GM19193 (cell line): ENCODE data around the gene S100A9.

Experiments
- POLR2A ChIP-seq: IDR thresholded peaks from 4 replicates; pipeline ENCODE4 v1.6.1; 2011; ENCODE audit not compliant: insufficient read depth, insufficient read length; ENCODE audit errors: extremely low read depth

Gene S100A9

DNA sequence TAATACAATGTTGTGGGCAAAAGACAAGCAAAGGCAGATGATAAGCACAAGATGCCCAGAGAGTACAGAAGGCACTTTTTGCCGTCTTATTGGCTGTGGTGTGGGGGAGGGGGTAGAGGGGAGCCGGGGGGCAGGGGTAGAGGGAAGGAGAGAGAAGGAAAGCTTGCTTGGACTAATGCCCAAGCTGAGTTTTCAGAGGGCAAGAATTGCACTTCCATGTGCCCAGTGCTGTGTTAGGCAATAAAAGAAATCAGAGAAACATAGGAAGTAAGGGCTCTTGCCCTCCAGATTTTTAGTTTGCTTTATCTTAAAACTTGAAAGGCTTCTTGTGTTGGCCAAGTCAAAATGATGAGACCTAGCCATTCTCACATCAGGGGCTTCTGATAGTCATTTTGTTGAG lies 9.4 kb downstream of the S100A9 start:
- TF ChIP-seq POLR2A = no peak

DNA sequence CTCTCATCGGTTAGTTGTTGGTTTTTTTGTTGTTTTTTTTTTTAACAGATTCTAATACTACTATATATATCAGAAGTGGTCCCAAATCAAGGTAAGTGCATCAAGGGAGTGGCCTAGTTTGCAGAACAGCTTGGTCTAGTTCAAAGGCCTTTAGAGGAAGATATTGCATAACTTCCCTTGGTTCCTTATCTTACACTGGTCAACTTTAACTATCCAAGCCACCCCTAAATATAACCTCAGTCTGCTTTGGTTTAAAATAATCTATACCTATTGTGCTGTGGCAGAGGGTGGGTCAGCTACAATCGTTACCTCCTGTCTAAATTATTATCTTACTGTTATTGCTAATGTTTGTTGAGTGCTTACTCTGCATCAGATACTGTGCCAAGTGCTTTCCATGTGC lies 10.8 kb downstream of the S100A9 start:
- no peak for TF ChIP-seq POLR2A

DNA sequence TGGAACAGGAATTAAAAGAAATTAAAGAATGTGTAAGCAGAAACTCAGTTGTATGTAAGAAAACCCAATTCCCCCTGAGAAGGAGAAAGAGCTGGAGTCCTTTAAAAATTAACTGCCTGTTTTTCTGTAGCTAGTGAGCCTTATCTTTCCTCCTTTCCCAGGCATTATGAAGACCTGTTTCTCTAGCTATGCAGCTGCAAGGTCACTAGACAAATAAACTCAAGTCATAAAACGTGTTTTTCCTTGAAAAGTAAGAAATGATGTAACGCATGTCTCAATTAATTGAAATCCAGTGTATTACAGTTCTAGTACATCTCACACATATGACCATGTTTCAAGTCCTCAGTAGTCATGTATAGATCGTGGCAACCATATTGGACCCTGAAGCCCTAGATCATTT lies 12.5 kb downstream of the S100A9 start:
- no peak for TF ChIP-seq POLR2A

DNA sequence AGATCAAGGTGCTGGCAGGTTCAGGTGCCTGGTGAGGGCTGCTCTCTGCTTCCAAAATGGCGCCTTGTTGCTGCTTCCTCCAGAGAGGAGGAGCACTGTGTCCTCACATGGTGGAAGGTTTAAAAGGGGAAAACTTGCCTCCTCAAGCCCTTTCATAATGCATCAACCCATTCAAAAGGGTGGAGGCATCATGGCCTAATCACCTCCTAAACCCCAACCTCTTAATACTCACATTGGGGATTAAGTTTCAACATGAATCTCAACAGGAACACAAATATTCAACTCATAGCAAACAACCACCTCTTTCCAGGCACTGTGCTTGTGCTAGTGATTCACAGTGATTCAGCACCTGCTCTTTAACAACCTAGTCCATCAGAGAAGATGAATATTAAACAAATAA lies 13.6 kb downstream of the S100A9 start:
- TF ChIP-seq POLR2A = no peak

DNA sequence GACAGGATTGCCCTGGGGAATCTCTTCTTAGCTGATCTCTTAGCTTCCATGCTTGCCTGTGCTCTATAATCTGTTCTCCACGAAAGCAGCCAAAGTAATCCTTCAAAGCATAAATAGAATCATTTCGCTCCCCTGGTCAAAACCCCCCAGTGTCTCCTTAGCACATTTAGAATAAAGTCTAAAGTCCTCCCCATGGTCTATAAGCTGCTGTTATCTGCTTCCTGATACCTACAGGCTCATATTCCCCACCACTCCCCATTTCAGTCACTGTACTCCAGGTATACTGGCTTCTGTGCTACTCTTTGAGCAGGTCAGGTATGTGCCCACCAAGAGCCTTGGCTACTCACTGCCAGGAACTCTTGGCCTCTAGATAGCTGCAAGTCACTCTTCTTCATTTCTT lies 14.9 kb downstream of the S100A9 start:
- TF ChIP-seq POLR2A = no peak

DNA sequence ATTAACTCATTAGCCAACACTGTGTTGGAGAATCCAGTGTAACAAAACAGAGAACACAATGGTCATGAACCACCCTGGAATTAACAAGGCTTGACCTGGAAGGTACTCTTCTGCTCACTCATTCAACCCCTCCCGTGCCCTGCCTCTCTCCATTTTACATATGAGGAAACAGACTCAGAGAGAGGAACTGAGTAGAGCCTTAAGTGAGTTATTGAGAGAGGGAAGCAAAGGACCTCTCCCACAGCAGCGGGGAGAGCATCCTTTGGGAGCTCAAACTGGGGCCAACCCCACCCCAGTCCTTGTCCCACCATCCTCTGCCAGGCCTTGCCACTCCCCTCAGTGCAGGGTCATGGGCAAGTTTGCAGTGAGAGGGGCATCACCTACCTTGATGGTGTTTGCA lies 16.4 kb downstream of the S100A9 start:
- no peak for TF ChIP-seq POLR2A

DNA sequence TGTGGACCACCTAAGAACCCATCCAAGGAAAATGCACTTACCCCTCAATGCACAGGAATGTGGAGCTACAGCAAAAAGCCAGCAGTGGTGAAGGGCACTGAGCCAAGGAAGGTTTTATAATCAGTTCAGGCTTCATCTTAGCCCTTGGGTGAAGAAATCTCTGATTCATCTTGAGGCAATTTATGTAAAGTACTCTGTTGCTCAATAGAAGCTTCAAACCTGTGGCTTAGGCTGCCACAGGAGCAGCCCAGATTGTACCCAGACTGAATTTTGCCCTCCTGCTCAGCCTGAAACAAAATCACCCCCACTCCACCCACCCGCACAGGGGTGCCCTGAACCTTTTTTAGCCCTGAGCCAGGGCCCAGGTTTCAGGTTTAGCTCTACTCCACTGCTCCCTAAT lies 17.9 kb downstream of the S100A9 start, which contains the start of gene S100A12:
TSS of gene S100A12 (minus strand) at position 111 of the 400 bp plus-strand sequence. CDS start 1,029 bp downstream, outside the sequence.
- TF ChIP-seq POLR2A = no peak

DNA sequence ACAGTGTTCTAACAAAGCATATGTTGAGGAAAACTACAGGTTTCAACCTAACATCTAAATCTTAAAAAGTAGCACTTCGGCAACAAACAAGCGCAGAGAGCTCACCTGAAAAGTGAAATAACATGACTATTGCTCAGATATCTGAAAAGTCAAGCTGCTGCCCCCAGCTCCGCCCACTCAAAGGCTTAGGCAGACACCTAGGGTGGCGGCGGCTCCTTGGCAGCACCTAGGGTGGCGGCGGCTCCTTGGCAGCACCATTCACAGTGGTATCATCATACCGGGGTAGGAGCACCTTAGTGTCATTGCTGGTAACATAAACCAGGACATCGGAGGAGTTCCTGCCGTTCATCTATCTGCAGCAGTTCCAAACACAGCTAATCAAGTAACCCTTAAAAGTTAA lies 21.9 kb downstream of the S100A9 start:
- TF ChIP-seq POLR2A = no peak

DNA sequence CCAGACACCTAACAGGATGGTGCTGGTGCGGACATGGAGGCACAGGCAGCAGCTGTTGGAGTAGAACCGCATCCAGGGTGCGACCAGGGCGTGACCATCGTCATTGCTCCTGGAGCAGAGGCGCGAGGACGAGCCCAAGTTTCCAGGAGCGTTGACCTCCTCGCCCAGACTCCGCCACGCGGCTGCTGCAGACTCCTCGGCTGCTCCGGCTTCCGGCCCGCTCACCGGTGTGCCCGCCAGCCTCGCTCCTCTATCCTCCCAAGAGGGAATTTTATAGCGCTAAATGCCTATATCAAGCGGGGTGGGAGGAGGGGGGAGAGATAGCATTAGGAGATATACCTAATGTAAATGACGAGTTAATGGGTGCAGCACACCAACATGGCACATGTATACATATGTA lies 23.1 kb downstream of the S100A9 start:
- TF ChIP-seq POLR2A = no peak

DNA sequence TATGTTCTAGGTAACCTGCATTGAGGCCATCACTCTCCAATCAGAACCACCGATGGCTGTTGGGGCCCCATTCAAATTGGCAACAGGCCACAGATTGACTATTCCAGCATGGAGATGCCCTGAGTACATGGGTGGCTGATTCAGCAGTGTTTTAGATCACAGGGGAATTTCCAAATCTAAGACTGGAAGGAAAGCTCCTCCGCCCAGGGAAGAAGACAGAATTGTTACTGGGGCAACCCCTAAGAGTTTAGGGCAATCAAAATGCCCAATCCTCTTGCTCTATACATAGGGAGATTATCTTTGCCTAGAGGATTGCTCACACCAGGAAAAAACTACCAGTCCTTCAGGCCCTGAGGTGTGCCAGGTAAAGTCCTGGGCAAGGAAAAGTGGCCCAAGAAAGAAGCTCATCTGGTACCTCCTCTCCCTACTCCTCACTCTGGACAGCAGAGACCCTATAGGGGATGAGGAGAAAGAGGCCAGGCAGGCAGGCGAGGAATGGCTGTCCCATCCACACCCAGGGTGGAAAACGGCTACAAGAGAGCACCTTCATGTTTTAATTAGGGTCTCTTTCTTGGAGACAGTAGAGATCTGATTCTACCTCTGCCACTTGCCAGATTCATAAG lies 27.4 kb downstream of the S100A9 start:
- TF ChIP-seq POLR2A = no peak

DNA sequence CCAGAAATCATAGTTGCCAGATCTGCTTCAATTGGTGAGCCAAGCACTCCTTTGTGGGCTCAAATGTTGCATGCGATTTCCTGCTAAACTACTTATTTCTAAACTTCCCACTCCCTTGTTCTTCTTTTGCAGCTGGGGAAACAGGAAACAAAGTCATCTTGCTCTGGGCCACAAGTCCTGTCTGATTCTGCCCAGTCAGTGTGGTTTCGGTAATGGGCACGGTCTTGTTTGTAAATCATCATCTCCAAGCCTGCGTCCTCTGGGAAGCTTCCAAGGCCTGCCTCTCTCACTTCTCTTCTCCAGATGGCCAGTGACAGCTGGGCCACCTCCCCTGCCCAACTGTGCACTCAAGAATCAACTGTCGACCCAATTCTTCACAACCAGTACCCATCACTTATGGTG lies 28.8 kb downstream of the S100A9 start:
- TF ChIP-seq POLR2A = no peak

DNA sequence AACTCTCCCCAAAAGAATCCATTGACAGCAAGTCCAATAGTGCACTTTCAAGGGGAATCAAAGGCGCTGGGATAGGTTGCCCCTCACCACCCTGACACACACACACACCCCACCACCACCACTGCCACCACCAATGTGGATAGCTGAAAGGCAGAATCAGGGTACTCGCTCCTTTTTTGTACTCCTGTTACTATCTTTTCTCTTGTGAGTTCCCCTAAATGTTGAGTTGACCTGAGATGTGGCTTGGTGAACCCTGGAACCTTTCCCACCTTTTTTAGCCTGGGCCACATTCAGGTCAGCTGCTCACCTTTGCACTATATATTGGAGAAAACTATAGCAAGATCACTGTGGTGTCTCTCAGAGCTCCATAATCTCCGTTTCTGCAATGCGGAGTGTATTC lies 29.3 kb downstream of the S100A9 start:
- TF ChIP-seq POLR2A = no peak

DNA sequence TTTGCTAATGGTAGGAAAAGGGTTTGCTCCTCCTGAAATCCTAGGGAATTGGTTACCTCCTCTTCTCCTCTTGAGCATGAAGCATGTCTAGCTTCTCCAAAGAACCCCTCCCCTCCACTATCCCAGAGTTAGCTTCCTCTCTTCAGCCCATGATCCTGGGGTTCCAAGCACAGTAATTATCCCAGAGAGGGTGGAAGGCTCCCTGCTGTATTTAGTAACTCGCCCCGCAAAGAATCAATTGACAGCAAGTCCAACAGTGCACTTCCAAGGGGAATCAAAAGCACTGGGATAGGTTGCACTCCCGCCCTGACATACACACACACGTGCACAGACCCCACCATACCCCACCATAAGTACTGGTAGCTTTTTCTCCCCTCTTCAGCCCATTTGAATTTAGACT lies 30.1 kb downstream of the S100A9 start:
- TF ChIP-seq POLR2A = no peak

DNA sequence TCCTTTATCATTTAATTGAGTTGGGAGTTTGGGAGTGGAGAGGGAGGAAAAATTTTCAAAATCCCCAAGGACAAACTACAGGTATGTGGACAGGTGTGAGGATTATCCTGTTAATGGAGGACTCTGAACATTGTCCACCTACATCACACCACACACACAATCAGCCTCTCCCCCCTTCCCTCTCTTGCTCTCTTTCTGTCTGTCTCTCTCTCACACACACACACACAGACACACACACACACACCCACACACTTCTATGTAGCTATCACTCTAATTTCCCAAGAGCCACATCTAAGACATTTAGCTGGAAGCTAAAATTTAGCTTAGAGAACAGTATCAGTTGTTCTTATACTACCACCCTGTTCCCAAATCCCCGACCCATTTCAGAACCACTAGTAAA lies 31.7 kb downstream of the S100A9 start:
- no peak for TF ChIP-seq POLR2A

DNA sequence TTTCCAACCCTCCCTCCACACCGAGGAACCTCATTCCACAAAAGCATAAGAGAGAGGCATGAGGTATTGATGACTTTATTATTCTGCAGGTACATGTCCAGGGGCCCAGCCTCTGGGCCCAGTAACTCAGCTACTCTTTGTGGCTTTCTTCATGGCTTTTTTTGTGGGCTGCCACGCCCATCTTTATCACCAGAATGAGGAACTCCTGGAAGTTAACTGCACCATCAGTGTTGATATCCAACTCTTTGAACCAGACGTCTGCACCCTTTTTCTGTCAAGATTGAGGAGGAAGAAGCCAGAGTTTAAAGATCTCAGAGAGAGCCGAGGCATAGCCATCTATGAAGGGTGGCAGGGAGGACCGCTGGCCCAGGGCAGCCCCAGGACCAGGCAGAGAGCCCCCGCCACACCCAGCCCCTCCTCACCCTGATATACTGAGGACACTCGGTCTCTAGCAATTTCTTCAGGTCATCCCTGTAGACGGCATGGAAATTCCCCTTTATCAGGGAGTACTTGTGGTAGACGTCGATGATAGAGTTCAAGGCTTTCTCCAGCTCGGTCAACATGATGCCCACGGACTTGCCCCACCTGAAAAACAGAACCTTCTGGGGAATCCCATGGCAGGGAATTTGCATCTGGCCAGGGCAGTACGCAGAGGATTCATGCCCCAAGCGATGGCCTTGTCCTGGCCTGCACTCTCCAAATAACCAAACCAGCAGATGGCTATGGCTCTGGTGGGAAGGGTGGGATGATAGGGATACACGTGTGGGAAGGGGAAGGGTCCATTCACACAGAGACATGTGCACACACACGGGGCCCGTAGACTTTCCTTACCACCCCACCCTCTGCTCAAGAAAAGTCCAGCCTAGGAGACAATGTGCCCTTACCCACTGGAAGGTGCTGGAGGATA lies 32.6 kb downstream of the S100A9 start:
- TF ChIP-seq POLR2A = no peak
